GM23248 (cell line): ENCODE results near the gene EXOC3L1.

Experiments used
- EZH2 ChIP-seq: fragments of 200-600 bp; sonication (generic); IDR thresholded peaks from 2 replicates; pipeline ENCODE4 v1.6.1; 2018; ENCODE audit warnings: antibody characterized with exemption, mild to moderate bottlenecking; ENCODE audit not compliant: insufficient read depth, poor library complexity, severe bottlenecking
- EZH2phosphoT487 ChIP-seq: fragments of 200-600 bp; sonication (generic); IDR thresholded peaks from 2 replicates; pipeline ENCODE4 v1.6.1; 2018; ENCODE audit warnings: antibody characterized with exemption, moderate library complexity, mild to moderate bottlenecking, low read depth; ENCODE audit not compliant: insufficient read depth

DNA sequence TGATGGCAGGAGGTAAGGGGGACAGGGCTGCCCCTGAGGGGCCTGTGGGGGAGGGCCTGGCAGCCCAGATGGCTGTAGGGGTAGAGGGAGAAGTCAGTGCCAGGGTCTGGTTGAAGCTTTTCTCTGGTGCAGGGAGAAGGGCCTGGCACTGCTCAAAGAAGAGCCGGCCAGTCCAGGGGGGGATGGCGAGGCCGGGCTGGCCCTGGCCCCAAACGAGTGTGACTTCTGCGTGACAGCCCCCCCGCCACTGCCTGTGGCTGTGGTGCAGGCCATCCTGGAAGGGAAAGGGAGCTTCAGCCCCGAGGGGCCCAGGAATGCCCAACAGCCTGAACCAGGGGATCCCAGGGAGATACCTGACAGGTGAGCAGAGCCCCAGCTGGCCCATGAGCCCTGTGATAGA, 22.3 kb downstream of the EXOC3L1 start:
- TF ChIP-seq EZH2: no peak
- TF ChIP-seq EZH2phosphoT487: no peak
